Mesothelial cell of epicardium (in vitro differentiated cells): ENCODE data around the gene OR2A5. TPM values are rescaled to one million over a fixed set of nuclear protein-coding genes. Genes with fewer than 3 reads are reported as not detected.

Source experiments
- DNase-seq, 2 experiments: peaks; one replicate each; pipeline ENCODE4 v3.0.0; 2021; ENCODE audit warnings: low spot score in 2 of 2; ENCODE audit not compliant: unreplicated experiment in 2 of 2
- H3K27ac Mint-ChIP-seq: 2 replicates; pipeline ENCODE4 v1.8.0; 2021; ENCODE audit warnings: mixed read lengths
- H3K27me3 Mint-ChIP-seq: 2 replicates; pipeline ENCODE4 v1.8.0; 2021; ENCODE audit warnings: low read depth, mixed read lengths
- H3K36me3 Mint-ChIP-seq: 2 replicates; pipeline ENCODE4 v1.8.0; 2021; ENCODE audit warnings: mixed read lengths
- H3K4me1 Mint-ChIP-seq: 2 replicates; pipeline ENCODE4 v1.8.0; 2021; ENCODE audit warnings: mixed read lengths
- H3K4me3 Mint-ChIP-seq: 2 replicates; pipeline ENCODE4 v1.8.0; 2021; ENCODE audit warnings: mild to moderate bottlenecking, moderate library complexity, mixed read lengths
- H3K9me3 Mint-ChIP-seq: 2 replicates; pipeline ENCODE4 v1.8.0; 2021; ENCODE audit warnings: mixed read lengths
- total RNA-seq: library from RNA; stranded (reverse); gene quantifications from 3 replicates; pipeline ENCODE4 v1.2.1, GENCODE V29; 2021
- TF ChIP-seq, protein P1 (sequence below): fragments of 200-600 bp; sonication (generic); IDR thresholded peaks from one replicate; pipeline ENCODE4 v1.5.0; 2021; ENCODE audit warnings: antibody characterized with exemption; ENCODE audit not compliant: unreplicated experiment

The OR2A5 gene
- total RNA-seq, 1 donor from 2014 or later, result not detected

DNA sequence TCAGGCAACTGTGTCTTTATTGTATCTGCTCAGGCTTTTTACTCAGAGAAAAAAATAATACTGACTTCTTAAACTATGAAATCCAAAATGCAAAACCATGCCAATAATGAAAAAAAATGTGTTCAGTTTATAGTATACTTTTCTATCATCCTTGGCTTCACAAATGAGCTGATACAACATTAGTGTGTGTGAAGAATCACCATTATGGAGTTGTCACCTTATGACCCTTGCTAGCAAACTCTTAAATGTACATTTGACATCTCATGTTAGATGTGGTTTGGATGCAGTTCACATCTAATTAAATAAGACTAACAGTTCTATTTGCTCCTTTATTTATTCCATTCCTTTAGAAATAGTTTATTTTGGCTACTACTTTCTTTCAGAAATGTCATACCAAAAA, 56.5 kb downstream of the OR2A5 start:
- H3K36me3 Mint-ChIP-seq, result no peaks in the 10 kb centered on the region
- TF ChIP-seq, protein P1, sequence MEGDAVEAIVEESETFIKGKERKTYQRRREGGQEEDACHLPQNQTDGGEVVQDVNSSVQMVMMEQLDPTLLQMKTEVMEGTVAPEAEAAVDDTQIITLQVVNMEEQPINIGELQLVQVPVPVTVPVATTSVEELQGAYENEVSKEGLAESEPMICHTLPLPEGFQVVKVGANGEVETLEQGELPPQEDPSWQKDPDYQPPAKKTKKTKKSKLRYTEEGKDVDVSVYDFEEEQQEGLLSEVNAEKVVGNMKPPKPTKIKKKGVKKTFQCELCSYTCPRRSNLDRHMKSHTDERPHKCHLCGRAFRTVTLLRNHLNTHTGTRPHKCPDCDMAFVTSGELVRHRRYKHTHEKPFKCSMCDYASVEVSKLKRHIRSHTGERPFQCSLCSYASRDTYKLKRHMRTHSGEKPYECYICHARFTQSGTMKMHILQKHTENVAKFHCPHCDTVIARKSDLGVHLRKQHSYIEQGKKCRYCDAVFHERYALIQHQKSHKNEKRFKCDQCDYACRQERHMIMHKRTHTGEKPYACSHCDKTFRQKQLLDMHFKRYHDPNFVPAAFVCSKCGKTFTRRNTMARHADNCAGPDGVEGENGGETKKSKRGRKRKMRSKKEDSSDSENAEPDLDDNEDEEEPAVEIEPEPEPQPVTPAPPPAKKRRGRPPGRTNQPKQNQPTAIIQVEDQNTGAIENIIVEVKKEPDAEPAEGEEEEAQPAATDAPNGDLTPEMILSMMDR, result no peak
- no peak overlapping the region for H3K27ac Mint-ChIP-seq
- H3K9me3 Mint-ChIP-seq, result no peaks in the 10 kb centered on the region
- H3K4me1 Mint-ChIP-seq, result peaks cover 13% of the 10 kb centered on the region
- H3K27me3 Mint-ChIP-seq, result peaks cover 10% of the 10 kb centered on the region
- H3K4me3 Mint-ChIP-seq, result no peak overlapping the region
- no peak for DNase-seq

Other genes starting within 250 kb of the OR2A5 start
- 101 to 105 TPM (median 103 TPM) in 3 replicates for gene TCAF1, start 146.8 kb upstream of the OR2A5 start, total RNA-seq
- not detected in 3 replicates for gene OR2F2, start 113.7 kb upstream of the OR2A5 start, total RNA-seq
- 0.11 TPM in 1 of 3 replicates, not detected in the others for gene OR2F1, start 94.1 kb upstream of the OR2A5 start, total RNA-seq
- not detected in 3 replicates for gene OR6B1, start 48.6 kb upstream of the OR2A5 start, total RNA-seq
- not detected in 3 replicates for gene OR2A25, start 20.9 kb downstream of the OR2A5 start, total RNA-seq
- gene OR2A12, start 37.3 kb downstream of the OR2A5 start, total RNA-seq, result not detected in 3 replicates
- not detected in 3 replicates for gene OR2A2, start 60.6 kb downstream of the OR2A5 start, total RNA-seq
- gene OR2A14, start 74.2 kb downstream of the OR2A5 start, total RNA-seq, result not detected in 3 replicates
- gene CTAGE4, start 134.5 kb downstream of the OR2A5 start, total RNA-seq, result 3.1 to 5.5 TPM (median 5.4 TPM) in 3 replicates
- 14.9 to 15.9 TPM (median 15.0 TPM) in 3 replicates for gene ARHGEF35, start 146.9 kb downstream of the OR2A5 start, total RNA-seq
- gene OR2A42, start 190.7 kb downstream of the OR2A5 start, total RNA-seq, result 0.09 to 0.50 TPM (median 0.22 TPM) in 3 replicates
- 10.8 to 11.3 TPM (median 11.1 TPM) in 3 replicates for gene OR2A7, start 215.8 kb downstream of the OR2A5 start, total RNA-seq
- 4.5 to 6.4 TPM (median 6.2 TPM) in 3 replicates for gene CTAGE8, start 220.3 kb downstream of the OR2A5 start, total RNA-seq